ENCODE results near the gene PLXNA4. TPM values are rescaled to one million over a fixed set of nuclear protein-coding genes. Genes with fewer than 3 reads are reported as not detected.

Gene PLXNA4
- total and polyA plus RNA-seq, 2 experiments from 2014 or later, result 7.3 to 33.3 TPM

GRCh38 chr7:132455378-132455777 lies 120.9 kb downstream of the PLXNA4 start:
- Histone ChIP-seq H3K27ac (no peak overlapping the region), H3K9me3 (ENCODE audit: low read depth) (no peaks in the 10 kb centered on the region), H3K36me3 (no peaks in the 10 kb centered on the region), H3K27me3 (no peaks in the 10 kb centered on the region), H3K4me1 (ENCODE audit: low read depth) (no peaks in the 10 kb centered on the region), H3K4me3 (no peak overlapping the region)
- TF ChIP-seq CTCF (IDR thresholded peaks at IDR 0.05; ENCODE audit: low read depth, low read length), result no peak
- DNase-seq (ENCODE audit: low read depth in 1 of 2, low spot score in 1 of 2), result no peak

- H3K27me3 ChIP-seq, result no peaks in the 10 kb centered on the region
- H3K9me3 ChIP-seq (ENCODE audit: low read depth), result no peaks in the 10 kb centered on the region
- no peak for TF ChIP-seq CTCF (IDR thresholded peaks at IDR 0.05; ENCODE audit: low read depth, low read length)
- no peak for DNase-seq (ENCODE audit: low read depth in 1 of 2, low spot score in 1 of 2)
- no peaks in the 10 kb centered on the region for H3K36me3 ChIP-seq
- no peak overlapping the region for H3K27ac ChIP-seq
- H3K4me1 ChIP-seq (ENCODE audit: low read depth), result no peaks in the 10 kb centered on the region
- H3K4me3 ChIP-seq, result no peak overlapping the region
Observed at GRCh38 chr7:132453826-132454225, 122.4 kb downstream of the PLXNA4 start.

DNA sequence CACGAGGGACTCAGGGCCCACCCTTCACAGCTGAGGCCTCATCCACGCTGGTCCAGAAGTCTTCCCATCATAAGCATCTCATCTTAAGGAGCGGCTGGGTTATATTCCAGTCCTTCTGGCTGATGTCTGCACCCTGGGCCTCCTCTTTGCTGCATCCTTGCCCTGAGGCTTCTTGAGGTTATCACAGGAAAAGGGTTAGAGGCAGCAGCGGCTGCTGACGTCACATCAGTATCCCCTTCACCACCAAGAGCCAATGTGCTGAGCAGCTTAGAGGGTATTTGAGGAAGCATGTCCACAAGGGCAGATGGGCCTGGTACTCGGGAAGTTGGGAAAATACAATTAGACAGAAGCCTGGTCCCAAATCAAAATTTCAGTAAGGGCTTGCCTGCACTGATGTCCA lies 125.1 kb downstream of the PLXNA4 start:
- no peak overlapping the region for H3K27ac ChIP-seq
- no peaks in the 10 kb centered on the region for H3K4me1 ChIP-seq (ENCODE audit: low read depth)
- no peaks in the 10 kb centered on the region for H3K9me3 ChIP-seq (ENCODE audit: low read depth)
- H3K4me3 ChIP-seq, result no peak overlapping the region
- H3K27me3 ChIP-seq, result no peaks in the 10 kb centered on the region
- no peak for DNase-seq (ENCODE audit: low read depth in 1 of 2, low spot score in 1 of 2)
- no peak for TF ChIP-seq CTCF (IDR thresholded peaks at IDR 0.05; ENCODE audit: low read depth, low read length)
- H3K36me3 ChIP-seq, result no peaks in the 10 kb centered on the region

DNA sequence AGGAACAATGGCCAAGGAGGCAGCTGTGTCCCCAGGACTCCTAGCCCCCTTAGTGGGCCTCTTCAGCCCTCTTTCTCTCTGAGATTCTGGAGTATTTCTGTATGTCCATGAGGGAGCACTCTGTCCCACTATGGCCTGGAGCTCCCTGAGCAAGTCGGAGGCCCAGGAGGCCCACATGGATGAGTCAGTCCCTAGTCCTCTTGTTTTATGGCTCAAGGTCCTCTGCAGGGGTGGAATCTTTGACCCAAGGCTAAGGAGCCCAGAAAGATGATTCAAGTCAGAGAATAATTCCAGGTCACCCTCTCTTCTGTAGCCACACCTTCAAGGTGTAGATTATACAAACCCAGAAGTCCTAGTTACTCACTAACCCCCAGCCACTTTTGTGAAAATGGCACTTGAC lies 125.6 kb downstream of the PLXNA4 start:
- no peak for TF ChIP-seq CTCF (IDR thresholded peaks at IDR 0.05; ENCODE audit: low read depth, low read length)
- no peak for DNase-seq (ENCODE audit: low read depth in 1 of 2, low spot score in 1 of 2)
- Histone ChIP-seq H3K4me1 (ENCODE audit: low read depth) (peaks cover 4% of the 10 kb centered on the region), H3K9me3 (ENCODE audit: low read depth) (no peaks in the 10 kb centered on the region), H3K4me3 (no peak overlapping the region), H3K27me3 (no peaks in the 10 kb centered on the region), H3K27ac (no peak overlapping the region), H3K36me3 (no peaks in the 10 kb centered on the region)

GRCh38 chr7:132450188-132450587 lies 126.1 kb downstream of the PLXNA4 start:
- Histone ChIP-seq H3K27me3 (no peaks in the 10 kb centered on the region), H3K4me1 (ENCODE audit: low read depth) (peaks cover 7% of the 10 kb centered on the region), H3K9me3 (ENCODE audit: low read depth) (no peaks in the 10 kb centered on the region), H3K36me3 (no peaks in the 10 kb centered on the region), H3K27ac (no peak overlapping the region), H3K4me3 (no peak overlapping the region)
- TF ChIP-seq CTCF (IDR thresholded peaks at IDR 0.05; ENCODE audit: low read depth, low read length), result no peak
- DNase-seq (ENCODE audit: low read depth in 1 of 2, low spot score in 1 of 2), result no peak
